HepG2 (cell line): ENCODE data around the gene SMIM38. TPM values are rescaled to one million over a fixed set of nuclear protein-coding genes. Genes with fewer than 3 reads are reported as not detected.
A peak's percentile ranks its signal among the peaks of the same experiment; 100 is the strongest.

Experiments
- ATAC-seq: fragments of 200-7000 bp; cut with Tn5 transposase; 3 replicates; pipeline ENCODE4 v1.9.1; 2020; ENCODE audit warnings: mild to moderate bottlenecking, moderate library complexity
- BruUV-seq: library from RNA; stranded (reverse); fragments of 400-500 nt; replicated peaks from 2 replicates; lab custom pipeline; 2021; lab: Mats Ljungman, UMichigan
- CTCF ChIA-PET: fragments of 300-600 bp; formaldehyde crosslinking; extraction: SDS; loops from one replicate; lab custom pipeline; 2021; ENCODE audit warnings: low total read pairs, inconsistent platforms, low intra/inter-chr PET ratio; lab: Yijun Ruan, JAX
- POLR2A ChIA-PET: fragments of 350-600 bp; sonication (Branson Sonifier 250); formaldehyde crosslinking; loops from one replicate; lab custom pipeline; 2020; ENCODE audit warnings: antibody characterized with exemption, inconsistent platforms; lab: Yijun Ruan, JAX
- DNase-seq: peaks from one replicate; pipeline ENCODE4 v3.0.0-alpha.2; 2015; ENCODE audit warnings: low spot score
- FAIRE-seq: peaks from 3 replicates; lab custom pipeline; 2011; peaks lifted over from hg19 to GRCh38; lab: Jason Lieb, UNC
- H2AFZ ChIP-seq: one replicate; pipeline ENCODE4 v1.6.1; 2011; ENCODE audit warnings: low read length, inconsistent platforms
- H3K27ac ChIP-seq: fragments of 300-600 bp; 3 replicates; pipeline ENCODE4 v1.8.0; 2011; ENCODE audit warnings: mixed run types, mild to moderate bottlenecking, mixed read lengths, low read length, inconsistent platforms; ENCODE audit not compliant: insufficient read depth; ENCODE audit errors: extremely low read length
- H3K27me3 ChIP-seq, 2 experiments: fragments of 200-600 bp in 1 of 2; 2 replicates in 1 of 2; 3 replicates in 1 of 2; pipeline versions ENCODE4 v1.6.0 to v1.8.0; 2011; ENCODE audit warnings: low read length in 2 of 2, mild to moderate bottlenecking in 2 of 2, moderate library complexity in 2 of 2, inconsistent platforms in 1 of 2; ENCODE audit not compliant: insufficient read depth in 2 of 2, control insufficient read depth in 1 of 2
- H3K36me3 ChIP-seq, 2 experiments: fragments of 200-600 bp in 1 of 2; replicated peaks in 1 of 2; 2 replicates in 1 of 2; 3 replicates in 1 of 2; pipeline versions ENCODE4 v1.5.1 to v1.8.0; 2011; ENCODE audit warnings: low read length in 2 of 2, inconsistent platforms in 1 of 2; ENCODE audit not compliant: insufficient read depth in 2 of 2, control insufficient read depth in 1 of 2
- H3K4me1 ChIP-seq: 2 replicates; pipeline ENCODE4 v1.5.1; 2012; ENCODE audit warnings: low read length, inconsistent platforms; ENCODE audit not compliant: insufficient read depth
- H3K4me2 ChIP-seq: 2 replicates; pipeline ENCODE4 v1.6.0; 2011; ENCODE audit warnings: low read depth, low read length, inconsistent platforms
- H3K4me3 ChIP-seq, 3 experiments: fragments of 200-600 bp in 1 of 3; sonication (generic), shearing (Covaris generic) in 1 of 3; replicated peaks in 1 of 3; 2 replicates each; pipeline ENCODE4 v1.5.1; 2011 to 2016; ENCODE audit warnings: low read length in 3 of 3, inconsistent platforms in 2 of 3, low read depth in 2 of 3, mild to moderate bottlenecking in 2 of 3, control low read depth in 1 of 3, mixed read lengths in 1 of 3; ENCODE audit not compliant: insufficient read depth in 1 of 3
- H3K79me2 ChIP-seq: one replicate; pipeline ENCODE4 v1.6.1; 2011; ENCODE audit warnings: low read length, inconsistent platforms; ENCODE audit not compliant: insufficient read depth
- H3K9ac ChIP-seq: 2 replicates; pipeline ENCODE4 v1.6.0; 2011; ENCODE audit warnings: mild to moderate bottlenecking, low read depth, low read length, inconsistent platforms; ENCODE audit not compliant: insufficient read depth
- H3K9me3 ChIP-seq: 2 replicates; pipeline ENCODE4 v1.5.1; 2012; ENCODE audit warnings: mild to moderate bottlenecking, low read length
- H4K20me1 ChIP-seq: 2 replicates; pipeline ENCODE4 v1.6.0; 2011; ENCODE audit warnings: inconsistent platforms, mild to moderate bottlenecking, low read length, moderate library complexity; ENCODE audit not compliant: insufficient read depth
- ARID5B ChIP-seq: IDR thresholded peaks from 2 replicates; pipeline ENCODE4 v1.4.0; 2020; ENCODE audit warnings: mild to moderate bottlenecking, missing genetic modification reagents
- TCF7 ChIP-seq: sonication (generic); IDR thresholded peaks from 2 replicates; pipeline ENCODE4 v1.6.1; 2016; ENCODE audit warnings: antibody characterized with exemption, low read depth
- TEAD3 ChIP-seq: optimal IDR thresholded peaks from 2 replicates; pipeline ENCODE3; 2016; ENCODE audit warnings: borderline replicate concordance
- ZNF10 ChIP-seq: sonication (generic); formaldehyde crosslinking; IDR thresholded peaks from 2 replicates; pipeline ENCODE4 v1.4.0; 2020; ENCODE audit warnings: mild to moderate bottlenecking, low read depth, missing genetic modification reagents, borderline replicate concordance
- ZNF646 ChIP-seq: sonication (generic); formaldehyde crosslinking; IDR thresholded peaks from 2 replicates; pipeline ENCODE4 v1.9.0; 2021; ENCODE audit warnings: mild to moderate bottlenecking, missing genetic modification reagents
- WGBS: methylation state at CpG from one replicate; pipeline ENCODE4 v1.1.6; 2017; ENCODE audit warnings: low lambda C conversion rate; 5-methylcytosine and 5-hydroxymethylcytosine counted together
- in situ Hi-C: cut with HindIII; loops from 2 replicates; pipeline ENCODE4 v1.10.0; 2017; ENCODE audit warnings: low pct_unique_long_range_greater_than_20kb; ENCODE audit not compliant: extremely low pct_ligation_motif_present
- intact Hi-C: fragments of 100-400 bp; cut with micrococcal nuclease; formaldehyde crosslinking; loops from one replicate; pipeline ENCODE4 v1.10.0; 2022; ENCODE audit not compliant: unreplicated experiment
- polyA plus RNA-seq, 8 experiments: library from polyadenylated mRNA; depleted of rRNA in 3 of 8; stranded (reverse) in 7 of 8; unstranded in 1 of 8; fragments of >200 nt; fragmentation: Illumina TruSeq in 4 of 8; extraction: Trizol in 4 of 8; gene quantifications; 2 replicates each; pipeline versions ENCODE4 v1.2.1 to v1.2.3, GENCODE V29; 2011 to 2016; ENCODE audit warnings: low read depth in 4 of 8, missing spikeins in 1 of 8, mixed read lengths in 1 of 8; ENCODE audit not compliant: insufficient read depth in 1 of 8
- total RNA-seq, 5 experiments: library from RNA; depleted of rRNA; stranded (reverse); fragments of >200 nt; fragmentation: Illumina TruSeq; extraction: Trizol; gene quantifications; 2 replicates each; pipeline ENCODE4 v1.2.3, GENCODE V29; 2016; ENCODE audit warnings: low read depth in 1 of 5

Gene SMIM38
- total and polyA plus RNA-seq, 2 of the 13 experiments (the other 11 are each of a cell fraction or from before 2014, with no cell fraction given): 0.30 to 0.40 TPM

- TF ChIP-seq ARID5B (peak; percentile 20; the same call in 1 of the 2 replicates), ZNF10 (CRISPR knock-in tag) (no peak), TEAD3 (CRISPR knock-in tag) (peak; percentile 81), TCF7 (peak; percentile 60)
These were observed 2.9 kb upstream of the SMIM38 start (continued) for GRCh38 chr11:69152733-69153421.

- Histone ChIP-seq H3K9ac (no peak overlapping the region), H3K4me3 (no peak overlapping the region), H3K4me2 (no peak overlapping the region), H3K79me2 (no peaks in the 10 kb centered on the region), H3K4me1 (peaks cover 63% of the 10 kb centered on the region), H2AFZ (no peak overlapping the region), H3K27me3 (no peaks in the 10 kb centered on the region), H3K9me3 (no peaks in the 10 kb centered on the region), H3K27ac (no peak overlapping the region), H4K20me1 (no peaks in the 10 kb centered on the region), H3K36me3 (no peaks in the 10 kb centered on the region)
- CTCF ChIA-PET: no interaction called here
- DNase-seq (no peak), ATAC-seq (no peak), FAIRE-seq (no peak)
- no TSS peak for BruUV-seq
- intact Hi-C loops (no loop called here), in situ Hi-C loops (no loop called here)
- WGBS: 48% methylated on average over 7 of the region's 7 CpGs
- POLR2A ChIA-PET: no interaction called here
- no peak for TF ChIP-seq ZNF646 (CRISPR knock-in tag)
These were observed 2.1 kb upstream of the SMIM38 start for GRCh38 chr11:69153661-69154060.
